DND-41 (cell line): Measurements from ENCODE around the gene RGL1.

ENCODE experiments used
- ATAC-seq: fragments of 200-7000 bp; cut with Tn5 transposase; 3 replicates; pipeline ENCODE4 v1.9.1; 2021; ENCODE audit warnings: low read depth; ENCODE audit not compliant: insufficient read depth
- DNase-seq: peaks from one replicate; pipeline ENCODE4 v3.0.0-alpha.2; 2020
- H2AFZ ChIP-seq: 2 replicates; pipeline ENCODE4 v1.6.0; 2012; ENCODE audit warnings: low read depth, low read length
- H3K27ac ChIP-seq: 2 replicates; pipeline ENCODE4 v1.5.1; 2012; ENCODE audit warnings: low read length, inconsistent platforms
- H3K27me3 ChIP-seq: fragments of 200-600 bp; sonication (generic); 2 replicates; pipeline ENCODE4 v1.6.0; 2012; ENCODE audit warnings: low read length, mild to moderate bottlenecking, inconsistent platforms; ENCODE audit not compliant: insufficient read depth, poor library complexity
- H3K36me3 ChIP-seq: 2 replicates; pipeline ENCODE4 v1.5.1; 2012; ENCODE audit warnings: low read length, inconsistent platforms; ENCODE audit not compliant: insufficient read depth
- H3K4me1 ChIP-seq: 2 replicates; pipeline ENCODE4 v1.5.1; 2012; ENCODE audit warnings: mild to moderate bottlenecking, low read length; ENCODE audit not compliant: insufficient read depth
- H3K4me2 ChIP-seq: 2 replicates; pipeline ENCODE4 v1.6.0; 2012; ENCODE audit warnings: mild to moderate bottlenecking, moderate library complexity, low read length, inconsistent platforms; ENCODE audit not compliant: insufficient read depth
- H3K4me3 ChIP-seq, 2 experiments: fragments of 200-600 bp in 1 of 2; shearing (Covaris generic) in 1 of 2; 2 replicates each; pipeline ENCODE4 v1.5.1; 2012 to 2016; ENCODE audit warnings: inconsistent platforms in 2 of 2, low read length in 2 of 2, mild to moderate bottlenecking in 2 of 2, low read depth in 1 of 2, moderate library complexity in 1 of 2
- H3K79me2 ChIP-seq: 2 replicates; pipeline ENCODE4 v1.6.0; 2012; ENCODE audit warnings: low read length, inconsistent platforms; ENCODE audit not compliant: insufficient read depth
- H3K9ac ChIP-seq: 2 replicates; pipeline ENCODE4 v1.6.0; 2012; ENCODE audit warnings: low read depth, mild to moderate bottlenecking, inconsistent platforms, low read length, moderate library complexity
- H3K9me3 ChIP-seq: 2 replicates; pipeline ENCODE4 v1.5.1; 2012; ENCODE audit warnings: low read length, moderate library complexity, mild to moderate bottlenecking, inconsistent platforms; ENCODE audit not compliant: insufficient read depth, severe bottlenecking
- H4K20me1 ChIP-seq: 2 replicates; pipeline ENCODE4 v1.6.0; 2012; ENCODE audit warnings: low read length; ENCODE audit not compliant: insufficient read depth
- EZH2 ChIP-seq: IDR thresholded peaks from 3 replicates; pipeline ENCODE4 v1.6.1; 2012; ENCODE audit warnings: borderline replicate concordance, low read depth, mild to moderate bottlenecking, moderate library complexity, low read length, inconsistent platforms; ENCODE audit not compliant: severe bottlenecking
- TF ChIP-seq, protein P1 (sequence below): IDR thresholded peaks from 2 replicates; pipeline ENCODE4 v1.5.1; 2012; ENCODE audit warnings: borderline replicate concordance, low read length, moderate library complexity, mild to moderate bottlenecking; ENCODE audit not compliant: poor library complexity, severe bottlenecking; ENCODE audit errors: extremely low read depth

The RGL1 gene

DNA sequence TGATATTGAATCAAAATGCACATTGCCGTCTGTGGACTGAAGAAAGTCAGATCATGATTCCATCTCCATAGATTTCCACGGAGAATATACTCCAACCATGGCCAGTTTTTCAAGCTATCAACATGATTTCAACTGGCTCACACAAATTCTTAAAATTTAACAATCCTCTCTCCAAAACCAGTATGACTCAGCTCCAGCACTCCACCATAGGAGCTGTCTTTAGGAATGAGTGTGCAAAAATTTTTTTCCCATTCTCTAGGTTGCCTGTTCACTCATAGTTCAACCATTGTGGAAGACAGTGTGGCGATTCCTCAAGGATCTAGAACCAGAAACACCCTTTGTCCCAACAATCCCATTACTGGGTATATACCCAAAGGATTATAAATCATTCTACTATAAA, 40.8 kb downstream of the RGL1 start:
- H3K4me1 ChIP-seq, result peaks cover 6% of the 10 kb centered on the region; the same call in 1 of the 2 replicates
- TF ChIP-seq EZH2, result no peak
- TF ChIP-seq, protein P1, sequence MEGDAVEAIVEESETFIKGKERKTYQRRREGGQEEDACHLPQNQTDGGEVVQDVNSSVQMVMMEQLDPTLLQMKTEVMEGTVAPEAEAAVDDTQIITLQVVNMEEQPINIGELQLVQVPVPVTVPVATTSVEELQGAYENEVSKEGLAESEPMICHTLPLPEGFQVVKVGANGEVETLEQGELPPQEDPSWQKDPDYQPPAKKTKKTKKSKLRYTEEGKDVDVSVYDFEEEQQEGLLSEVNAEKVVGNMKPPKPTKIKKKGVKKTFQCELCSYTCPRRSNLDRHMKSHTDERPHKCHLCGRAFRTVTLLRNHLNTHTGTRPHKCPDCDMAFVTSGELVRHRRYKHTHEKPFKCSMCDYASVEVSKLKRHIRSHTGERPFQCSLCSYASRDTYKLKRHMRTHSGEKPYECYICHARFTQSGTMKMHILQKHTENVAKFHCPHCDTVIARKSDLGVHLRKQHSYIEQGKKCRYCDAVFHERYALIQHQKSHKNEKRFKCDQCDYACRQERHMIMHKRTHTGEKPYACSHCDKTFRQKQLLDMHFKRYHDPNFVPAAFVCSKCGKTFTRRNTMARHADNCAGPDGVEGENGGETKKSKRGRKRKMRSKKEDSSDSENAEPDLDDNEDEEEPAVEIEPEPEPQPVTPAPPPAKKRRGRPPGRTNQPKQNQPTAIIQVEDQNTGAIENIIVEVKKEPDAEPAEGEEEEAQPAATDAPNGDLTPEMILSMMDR, result no peak

GRCh38 chr1:183847641-183848040, 42.7 kb downstream of the RGL1 start:
- no peak for DNase-seq
- Histone ChIP-seq H3K36me3 (no peaks in the 10 kb centered on the region), H3K9me3 (no peaks in the 10 kb centered on the region), H3K27me3 (no peaks in the 10 kb centered on the region), H3K4me2 (no peak overlapping the region), H2AFZ (no peak overlapping the region), H3K4me3 (no peak overlapping the region), H3K27ac (no peak overlapping the region), H4K20me1 (no peaks in the 10 kb centered on the region), H3K79me2 (no peaks in the 10 kb centered on the region), H3K4me1 (no peaks in the 10 kb centered on the region), H3K9ac (no peak overlapping the region)
- TF ChIP-seq, protein P1, result no peak
- no peak for TF ChIP-seq EZH2
- no peak for ATAC-seq

More for the DNA sequence above, 40.8 kb downstream of the RGL1 start:
- DNase-seq (no peak), ATAC-seq (no peak)
- no peak overlapping the region for H3K4me3 ChIP-seq
- H2AFZ ChIP-seq, result no peak overlapping the region
- no peak overlapping the region for H3K9ac ChIP-seq
- H3K79me2 ChIP-seq, result no peaks in the 10 kb centered on the region
- no peak overlapping the region for H3K27ac ChIP-seq
- H4K20me1 ChIP-seq, result no peaks in the 10 kb centered on the region
- no peaks in the 10 kb centered on the region for H3K9me3 ChIP-seq
- no peaks in the 10 kb centered on the region for H3K36me3 ChIP-seq
- no peak overlapping the region for H3K4me2 ChIP-seq
- H3K27me3 ChIP-seq, result no peaks in the 10 kb centered on the region

DNA sequence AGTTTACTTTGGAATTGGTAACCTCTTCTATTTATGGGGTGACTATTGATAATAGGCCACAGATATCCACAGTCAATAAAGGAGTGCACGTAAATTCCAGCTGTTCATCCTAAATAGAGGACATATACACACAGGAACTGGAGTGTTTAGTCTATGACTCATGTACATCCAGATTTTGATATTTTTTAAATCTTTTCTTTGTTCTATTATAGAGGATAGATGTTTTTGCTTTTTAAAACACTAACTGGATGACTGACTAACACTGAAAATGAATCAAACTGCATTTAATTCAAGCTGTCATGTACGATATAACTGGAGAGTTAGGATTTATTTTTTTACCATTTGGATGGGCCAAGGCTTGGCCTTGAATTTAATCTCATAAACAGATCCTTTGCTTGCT, 45.9 kb downstream of the RGL1 start:
- no peaks in the 10 kb centered on the region for H4K20me1 ChIP-seq
- no peak overlapping the region for H3K4me2 ChIP-seq
- no peaks in the 10 kb centered on the region for H3K4me1 ChIP-seq
- no peak overlapping the region for H3K9ac ChIP-seq
- no peaks in the 10 kb centered on the region for H3K79me2 ChIP-seq
- no peak for TF ChIP-seq EZH2
- TF ChIP-seq, protein P1, result no peak
- H3K4me3 ChIP-seq, result no peak overlapping the region
- H3K9me3 ChIP-seq, result no peaks in the 10 kb centered on the region
- no peak overlapping the region for H3K27ac ChIP-seq
- H3K36me3 ChIP-seq, result no peaks in the 10 kb centered on the region
- DNase-seq (no peak), ATAC-seq (no peak)
- H3K27me3 ChIP-seq, result no peaks in the 10 kb centered on the region
- H2AFZ ChIP-seq, result no peak overlapping the region

DNA sequence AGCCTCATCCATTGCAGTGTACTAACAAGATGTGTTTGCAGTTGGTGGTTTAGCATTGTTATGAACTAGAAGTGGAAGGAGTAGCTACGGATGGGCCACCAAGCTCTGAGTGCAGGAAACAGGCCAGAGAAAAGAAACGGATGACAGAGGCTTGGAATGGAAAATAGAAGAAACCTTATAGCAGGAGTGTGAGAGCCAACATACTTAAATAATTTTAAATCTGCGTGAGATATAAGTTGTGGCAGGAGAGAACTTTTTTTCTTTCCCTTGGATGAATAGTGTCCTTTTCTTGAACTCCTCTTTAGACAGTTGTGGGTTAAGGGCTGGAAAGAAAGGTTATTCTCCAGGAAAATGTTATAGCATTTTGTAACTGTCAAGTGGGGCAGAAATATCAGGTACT, 54.2 kb downstream of the RGL1 start:
- DNase-seq (no peak), ATAC-seq (no peak)
- no peak overlapping the region for H3K27ac ChIP-seq
- no peaks in the 10 kb centered on the region for H3K9me3 ChIP-seq
- H4K20me1 ChIP-seq, result no peaks in the 10 kb centered on the region
- no peak overlapping the region for H3K4me3 ChIP-seq
- H3K4me1 ChIP-seq, result no peaks in the 10 kb centered on the region
- no peaks in the 10 kb centered on the region for H3K27me3 ChIP-seq
- TF ChIP-seq, protein P1, result no peak
- no peak for TF ChIP-seq EZH2
- H3K4me2 ChIP-seq, result no peak overlapping the region
- no peak overlapping the region for H2AFZ ChIP-seq
- no peak overlapping the region for H3K9ac ChIP-seq
- H3K36me3 ChIP-seq, result no peaks in the 10 kb centered on the region
- H3K79me2 ChIP-seq, result no peaks in the 10 kb centered on the region
